Body of pancreas (tissue), 4 donors: ENCODE data around the gene AJAP1.

ENCODE experiments used
- POLR2A ChIP-seq, 3 donors: fragments of 450-650 bp; IDR thresholded peaks; one replicate each; pipeline ENCODE4 v1.6.1; 2016; ENCODE audit warnings: antibody characterized with exemption in 3 of 3, mild to moderate bottlenecking in 2 of 3
- TF ChIP-seq, protein P1 (sequence below), 7 experiments: fragments of 450-650 bp in 4 of 7; fragments of 200-600 bp in 3 of 7; sonication (generic) in 3 of 7; IDR thresholded peaks; one replicate each; pipeline ENCODE4 v1.5.1; 2016 to 2019; ENCODE audit warnings: antibody characterized with exemption in 7 of 7

DNA sequence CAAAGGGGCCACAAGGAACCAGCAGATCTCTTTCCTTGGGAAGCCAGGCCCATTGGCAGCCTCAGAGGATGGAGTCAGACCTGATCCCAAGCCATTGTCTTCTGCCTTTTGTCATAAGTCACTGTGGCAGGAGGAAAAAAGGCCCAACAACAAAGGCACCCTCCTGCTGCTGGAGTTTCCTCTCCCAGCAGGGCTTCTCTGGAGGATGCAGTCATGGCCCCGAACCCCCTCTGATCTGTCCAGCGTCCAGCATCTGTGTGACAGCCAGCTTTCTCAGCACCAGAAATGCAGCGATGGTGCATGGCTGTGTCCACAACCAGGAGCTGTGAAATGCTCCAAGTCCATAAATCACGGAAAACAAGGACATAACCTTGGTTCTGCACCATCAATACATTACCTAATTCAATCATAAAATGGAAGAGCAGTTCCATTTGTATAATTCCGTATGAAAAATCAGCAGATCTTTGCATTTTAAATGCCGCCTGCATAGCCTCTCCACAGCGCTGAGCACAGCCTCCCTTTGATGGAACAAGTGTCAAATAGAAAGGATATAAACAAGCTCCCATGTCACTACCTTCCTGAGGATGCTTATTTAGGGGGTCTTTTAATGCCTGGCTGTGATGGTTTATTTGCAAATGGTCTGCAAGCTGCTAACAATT, 30.6 kb downstream of the AJAP1 start:
- TF ChIP-seq, protein P1, sequence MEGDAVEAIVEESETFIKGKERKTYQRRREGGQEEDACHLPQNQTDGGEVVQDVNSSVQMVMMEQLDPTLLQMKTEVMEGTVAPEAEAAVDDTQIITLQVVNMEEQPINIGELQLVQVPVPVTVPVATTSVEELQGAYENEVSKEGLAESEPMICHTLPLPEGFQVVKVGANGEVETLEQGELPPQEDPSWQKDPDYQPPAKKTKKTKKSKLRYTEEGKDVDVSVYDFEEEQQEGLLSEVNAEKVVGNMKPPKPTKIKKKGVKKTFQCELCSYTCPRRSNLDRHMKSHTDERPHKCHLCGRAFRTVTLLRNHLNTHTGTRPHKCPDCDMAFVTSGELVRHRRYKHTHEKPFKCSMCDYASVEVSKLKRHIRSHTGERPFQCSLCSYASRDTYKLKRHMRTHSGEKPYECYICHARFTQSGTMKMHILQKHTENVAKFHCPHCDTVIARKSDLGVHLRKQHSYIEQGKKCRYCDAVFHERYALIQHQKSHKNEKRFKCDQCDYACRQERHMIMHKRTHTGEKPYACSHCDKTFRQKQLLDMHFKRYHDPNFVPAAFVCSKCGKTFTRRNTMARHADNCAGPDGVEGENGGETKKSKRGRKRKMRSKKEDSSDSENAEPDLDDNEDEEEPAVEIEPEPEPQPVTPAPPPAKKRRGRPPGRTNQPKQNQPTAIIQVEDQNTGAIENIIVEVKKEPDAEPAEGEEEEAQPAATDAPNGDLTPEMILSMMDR (IDR thresholded peaks at IDR 0.05) = no peak
- no peak for TF ChIP-seq POLR2A (IDR thresholded peaks at IDR 0.05)
